Measurements from ENCODE around the gene FBXL3.
"Not testable (repeated sequence)": the region's sequence is repeated elsewhere in the genome, so short reads cannot be mapped to it uniquely, and the experiment has no call there.

FBXL3 gene

GRCh38 chr13:76971851-76972829 is 54.8 kb downstream of the FBXL3 start:
- in situ Hi-C loops (cut with MboI; ENCODE audit: low pct_unique_long_range_greater_than_20kb, low sequenced_read_pairs, unreplicated experiment) = no loop called here
- DNase-seq (ENCODE audit: low spot score) = no peak

GRCh38 chr13:76971215-76971614 is 55.7 kb downstream of the FBXL3 start:
- in situ Hi-C loops (cut with MboI; ENCODE audit: low pct_unique_long_range_greater_than_20kb, low sequenced_read_pairs, unreplicated experiment) = no loop called here
- TF ChIP-seq, protein P1, sequence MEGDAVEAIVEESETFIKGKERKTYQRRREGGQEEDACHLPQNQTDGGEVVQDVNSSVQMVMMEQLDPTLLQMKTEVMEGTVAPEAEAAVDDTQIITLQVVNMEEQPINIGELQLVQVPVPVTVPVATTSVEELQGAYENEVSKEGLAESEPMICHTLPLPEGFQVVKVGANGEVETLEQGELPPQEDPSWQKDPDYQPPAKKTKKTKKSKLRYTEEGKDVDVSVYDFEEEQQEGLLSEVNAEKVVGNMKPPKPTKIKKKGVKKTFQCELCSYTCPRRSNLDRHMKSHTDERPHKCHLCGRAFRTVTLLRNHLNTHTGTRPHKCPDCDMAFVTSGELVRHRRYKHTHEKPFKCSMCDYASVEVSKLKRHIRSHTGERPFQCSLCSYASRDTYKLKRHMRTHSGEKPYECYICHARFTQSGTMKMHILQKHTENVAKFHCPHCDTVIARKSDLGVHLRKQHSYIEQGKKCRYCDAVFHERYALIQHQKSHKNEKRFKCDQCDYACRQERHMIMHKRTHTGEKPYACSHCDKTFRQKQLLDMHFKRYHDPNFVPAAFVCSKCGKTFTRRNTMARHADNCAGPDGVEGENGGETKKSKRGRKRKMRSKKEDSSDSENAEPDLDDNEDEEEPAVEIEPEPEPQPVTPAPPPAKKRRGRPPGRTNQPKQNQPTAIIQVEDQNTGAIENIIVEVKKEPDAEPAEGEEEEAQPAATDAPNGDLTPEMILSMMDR (IDR thresholded peaks at IDR 0.05; ENCODE audit: extremely low read depth, insufficient read depth, missing control alignments) = no peak
- DNase-seq (ENCODE audit: low spot score) = no peak

More at GRCh38 chr13:76971851-76972829, 54.8 kb downstream of the FBXL3 start:
- TF ChIP-seq, protein P1 (IDR thresholded peaks at IDR 0.05; ENCODE audit: extremely low read depth, insufficient read depth, missing control alignments) = no peak

DNA sequence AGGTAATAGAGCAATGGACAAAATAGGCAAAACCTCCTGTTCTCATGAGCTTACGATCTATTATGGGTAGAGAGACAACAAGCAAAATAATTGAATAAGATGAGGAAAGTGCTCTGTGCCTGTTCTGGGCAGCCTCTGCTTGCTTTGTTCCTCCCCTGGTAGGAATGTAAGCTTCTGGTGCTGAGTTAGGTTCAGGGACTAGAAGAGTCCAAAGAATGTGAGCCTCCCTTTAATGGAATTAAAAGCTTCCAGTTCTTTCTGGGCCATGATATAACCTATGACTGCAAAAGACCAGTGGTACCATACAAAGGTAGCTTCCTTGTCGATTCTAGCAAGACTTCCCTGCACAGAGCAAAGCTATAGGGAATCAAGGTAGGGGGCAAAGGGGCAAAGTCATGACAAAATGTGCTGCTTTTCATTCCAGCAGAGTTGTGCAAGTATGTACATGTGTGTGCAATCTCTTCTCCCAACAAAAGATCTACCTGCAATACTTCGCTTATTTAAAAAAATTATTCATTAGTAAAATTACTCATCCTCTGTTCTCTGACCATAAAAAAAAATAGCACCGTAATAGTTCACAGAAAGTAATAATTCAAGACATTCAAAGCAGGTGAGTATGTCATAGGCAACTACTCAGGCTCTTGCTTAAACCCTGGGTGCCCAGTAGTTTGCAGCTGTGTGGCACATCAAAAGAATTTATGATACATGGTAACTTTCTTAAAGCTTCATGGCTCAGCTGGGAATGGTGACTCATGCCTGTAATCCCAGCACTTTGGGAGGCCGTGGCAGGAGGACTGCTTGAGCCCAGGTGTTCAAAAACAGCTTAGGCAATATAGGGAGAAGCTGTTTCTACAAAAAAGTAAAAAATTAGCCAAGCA is 57.2 kb downstream of the FBXL3 start:
- no peak for DNase-seq (ENCODE audit: low spot score)
- in situ Hi-C loops (cut with MboI; ENCODE audit: low pct_unique_long_range_greater_than_20kb, low sequenced_read_pairs, unreplicated experiment) = no loop called here
- TF ChIP-seq, protein P1 (IDR thresholded peaks at IDR 0.05; ENCODE audit: extremely low read depth, insufficient read depth, missing control alignments) = no peak

DNA sequence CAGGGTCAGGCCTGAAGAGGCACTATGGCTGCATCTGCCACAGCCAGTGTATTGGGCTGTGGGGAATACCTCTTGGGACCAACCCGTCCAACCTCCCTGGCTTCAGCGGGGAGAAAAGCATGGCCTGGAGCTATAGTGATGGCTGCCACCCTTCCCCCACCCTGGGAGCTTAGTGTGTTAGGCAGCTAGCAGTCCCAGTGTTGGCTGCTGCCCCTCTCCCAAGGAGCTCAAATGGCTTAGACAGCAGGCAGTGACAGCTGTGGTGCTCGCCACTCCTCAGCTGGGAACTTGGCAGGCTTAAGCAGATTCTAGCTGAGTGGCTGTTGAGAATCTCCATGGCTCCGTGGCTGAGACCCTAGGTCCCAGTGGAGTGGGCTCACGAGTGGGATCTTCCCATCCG is 58.9 kb downstream of the FBXL3 start:
- DNase-seq (ENCODE audit: low spot score) = no peak
- TF ChIP-seq, protein P1 (IDR thresholded peaks at IDR 0.05; ENCODE audit: extremely low read depth, insufficient read depth, missing control alignments) = no peak
- in situ Hi-C loops (cut with MboI; ENCODE audit: low pct_unique_long_range_greater_than_20kb, low sequenced_read_pairs, unreplicated experiment) = no loop called here

GRCh38 chr13:76967031-76967430 is 59.9 kb downstream of the FBXL3 start:
- no peak for DNase-seq (ENCODE audit: low spot score)
- TF ChIP-seq, protein P1 (IDR thresholded peaks at IDR 0.05; ENCODE audit: extremely low read depth, insufficient read depth, missing control alignments) = no peak
- in situ Hi-C loops (cut with MboI; ENCODE audit: low pct_unique_long_range_greater_than_20kb, low sequenced_read_pairs, unreplicated experiment) = no loop called here

DNA sequence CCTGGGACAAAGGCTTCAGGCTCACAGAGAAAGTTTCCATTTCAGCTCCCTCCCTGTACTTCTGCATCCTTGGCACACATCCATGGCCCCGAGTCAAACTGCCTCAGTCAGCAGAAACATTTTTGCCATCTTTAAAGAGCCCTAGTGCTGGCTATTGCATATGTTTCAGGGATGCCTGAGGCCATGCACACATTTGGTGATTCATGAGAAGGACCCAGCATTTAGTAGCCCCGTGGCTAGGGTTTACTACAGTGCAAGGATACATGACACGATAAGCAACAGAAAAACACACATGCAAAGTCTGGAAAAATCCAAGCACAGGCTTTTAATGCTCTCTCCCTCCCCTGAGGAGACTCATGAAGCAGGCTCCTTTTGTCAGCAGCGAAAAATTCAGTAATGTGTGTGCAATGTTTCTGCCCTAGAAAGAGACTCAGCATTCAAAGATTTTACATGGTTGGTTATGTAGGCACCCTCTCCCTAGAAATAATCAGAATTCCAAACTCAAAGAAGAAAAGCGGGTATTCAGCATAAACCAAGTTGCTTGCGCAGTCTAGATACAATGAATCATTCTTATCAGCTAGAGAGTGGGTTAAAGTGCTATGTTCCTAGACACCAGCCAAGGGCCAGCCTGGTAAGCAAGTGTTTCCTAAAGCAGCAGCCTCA is 61.1 kb downstream of the FBXL3 start:
- in situ Hi-C loops (cut with MboI; ENCODE audit: low pct_unique_long_range_greater_than_20kb, low sequenced_read_pairs, unreplicated experiment) = no loop called here
- no peak for DNase-seq (ENCODE audit: low spot score)
- TF ChIP-seq, protein P1 (IDR thresholded peaks at IDR 0.05; ENCODE audit: extremely low read depth, insufficient read depth, missing control alignments) = no peak

DNA sequence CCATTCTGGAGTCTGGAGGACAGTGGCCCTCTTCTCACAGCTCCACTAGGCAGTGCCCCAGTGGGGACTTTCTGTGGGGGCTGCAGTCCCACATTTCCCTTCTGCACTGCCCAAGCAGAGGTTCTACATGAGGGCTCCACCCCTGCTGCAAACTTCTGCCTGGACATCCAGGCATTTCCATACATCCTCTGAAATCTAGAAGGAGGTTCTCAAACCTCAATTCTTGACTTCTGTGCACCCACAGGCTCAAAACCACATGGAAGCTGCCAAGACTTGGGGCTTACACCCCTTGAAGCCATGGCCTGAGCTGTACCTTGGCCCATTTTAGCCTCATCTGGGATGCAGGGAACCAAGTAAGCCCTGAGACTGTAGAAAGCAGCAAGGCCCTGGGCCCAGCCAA is 67.2 kb downstream of the FBXL3 start:
- in situ Hi-C loops (cut with MboI; ENCODE audit: low pct_unique_long_range_greater_than_20kb, low sequenced_read_pairs, unreplicated experiment); DNase-seq (ENCODE audit: low spot score): not testable (repeated sequence)

All from GM13977 (cell line).